ENCODE data around the gene ZNF335. TPM values are rescaled to one million over a fixed set of nuclear protein-coding genes. Genes with fewer than 3 reads are reported as not detected.

The ZNF335 gene
- total and polyA plus RNA-seq, 2 of the 13 experiments (the other 11 are each of a cell fraction or from before 2014, with no cell fraction given): 9.7 to 13.7 TPM

- TF ChIP-seq FUBP1 (CRISPR knock-in tag; IDR thresholded peaks at IDR 0.05; ENCODE audit: borderline replicate concordance): no peak
- peak; percentile 98 for TF ChIP-seq HMGXB3 (CRISPR knock-in tag; IDR thresholded peaks at IDR 0.05; ENCODE audit: borderline replicate concordance)
- peak; percentile 83; the same call in 1 of the 2 replicates for TF ChIP-seq ETS1 (CRISPR knock-in tag; IDR thresholded peaks at IDR 0.05)
- TF ChIP-seq HNRNPUL1 (IDR thresholded peaks at IDR 0.05; ENCODE audit: low read depth, low read length): peak; percentile 91
- peak; percentile 47; the same call in 1 of the 2 replicates for TF ChIP-seq PRDM4 (CRISPR knock-in tag; IDR thresholded peaks at IDR 0.05; ENCODE audit: borderline replicate concordance)
- no peak for TF ChIP-seq TCF12 (IDR thresholded peaks at IDR 0.05)
- TF ChIP-seq TCF12 (CRISPR knock-in tag; IDR thresholded peaks at IDR 0.05): peak; percentile 94
- TF ChIP-seq KDM2A (CRISPR knock-in tag; IDR thresholded peaks at IDR 0.05; ENCODE audit: borderline replicate concordance, low read depth): peak; percentile 97
- TF ChIP-seq PHF8 (CRISPR knock-in tag; IDR thresholded peaks at IDR 0.05): peak; percentile 90
- TF ChIP-seq ZNF652 (CRISPR knock-in tag; IDR thresholded peaks at IDR 0.05; ENCODE audit: borderline replicate concordance, low read depth): no peak; the same call in none of the 2 replicates
- peak; percentile 91; the same call in 1 of the 2 replicates for TF ChIP-seq FOXK1 (CRISPR knock-in tag; IDR thresholded peaks at IDR 0.05; ENCODE audit: borderline replicate concordance, low read depth)
- TF ChIP-seq PPARG (CRISPR knock-in tag; conservative IDR thresholded peaks at IDR 0.05): peak; percentile 45; the same call in 1 of the 2 replicates
- TF ChIP-seq GATAD1 (CRISPR knock-in tag; IDR thresholded peaks at IDR 0.05): peak; percentile 88
- TF ChIP-seq NBN (conservative IDR thresholded peaks at IDR 0.05): no peak
- no peak for TF ChIP-seq NCOA5 (CRISPR knock-in tag; IDR thresholded peaks at IDR 0.05)
- TF ChIP-seq SP2 (CRISPR knock-in tag; IDR thresholded peaks at IDR 0.05): peak; percentile 84
- peak; percentile 91 for TF ChIP-seq FOXK2 (IDR thresholded peaks at IDR 0.05)
- peak; percentile 85 for TF ChIP-seq MED13 (CRISPR knock-in tag; IDR thresholded peaks at IDR 0.05)
- TF ChIP-seq ZNF567 (CRISPR knock-in tag; IDR thresholded peaks at IDR 0.05; ENCODE audit: borderline replicate concordance): peak; percentile 97
- TF ChIP-seq MEF2D (CRISPR knock-in tag; IDR thresholded peaks at IDR 0.05): 0 out of 2 replicates have a peak, but pooled peaks have one; percentile 11
Observed at GRCh38 chr20:45934586-45935415, 37.2 kb downstream of the ZNF335 start, which contains the start of gene PCIF1 (continued).

Measured in HepG2 (cell line).